ENCODE results near the gene PLAAT3.
A peak's percentile ranks its signal among the peaks of the same experiment; 100 is the strongest.
"Not testable (repeated sequence)": the region's sequence is repeated elsewhere in the genome, so short reads cannot be mapped to it uniquely, and the experiment has no call there.

The PLAAT3 gene

DNA sequence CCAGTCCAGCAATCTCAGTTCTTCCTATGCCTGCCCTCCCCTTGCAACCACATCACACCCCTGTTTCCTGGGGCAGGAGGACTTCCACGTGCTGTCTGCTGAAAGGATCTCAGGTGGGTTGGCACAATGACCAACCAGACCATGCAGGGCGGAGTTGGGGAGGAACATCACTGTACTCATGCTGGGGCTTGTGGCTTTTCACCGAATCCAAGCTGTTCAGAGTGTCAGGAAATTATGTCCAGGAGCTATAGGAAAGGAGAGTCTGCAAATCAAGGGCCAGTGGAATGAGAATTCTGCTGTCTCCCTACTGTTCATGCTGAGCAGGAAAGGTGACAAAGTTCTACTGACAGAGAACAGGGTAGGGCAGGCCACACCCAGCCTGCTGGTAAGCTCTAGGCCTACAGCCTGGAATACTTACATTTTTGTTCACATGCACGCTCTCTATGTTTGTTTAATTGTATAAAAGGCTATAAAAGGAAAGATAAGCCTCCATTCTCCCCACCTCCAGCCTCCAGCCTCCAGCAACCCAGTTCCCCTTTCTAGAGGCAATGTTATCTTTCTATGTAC lies 49.4 kb downstream of the PLAAT3 start:
- DNase-seq: no peak

- no peak for DNase-seq
Measured at GRCh38 chr11:63564056-63564774, 50.0 kb downstream of the PLAAT3 start.

GRCh38 chr11:63563201-63564055 lies 50.8 kb downstream of the PLAAT3 start, which contains the start of gene PLAAT2:
Gene PLAAT2, minus strand, starts transcription at chr11:63563379. Its CDS starts 55 bp downstream, at chr11:63563324.
- DNase-seq: no peak

DNA sequence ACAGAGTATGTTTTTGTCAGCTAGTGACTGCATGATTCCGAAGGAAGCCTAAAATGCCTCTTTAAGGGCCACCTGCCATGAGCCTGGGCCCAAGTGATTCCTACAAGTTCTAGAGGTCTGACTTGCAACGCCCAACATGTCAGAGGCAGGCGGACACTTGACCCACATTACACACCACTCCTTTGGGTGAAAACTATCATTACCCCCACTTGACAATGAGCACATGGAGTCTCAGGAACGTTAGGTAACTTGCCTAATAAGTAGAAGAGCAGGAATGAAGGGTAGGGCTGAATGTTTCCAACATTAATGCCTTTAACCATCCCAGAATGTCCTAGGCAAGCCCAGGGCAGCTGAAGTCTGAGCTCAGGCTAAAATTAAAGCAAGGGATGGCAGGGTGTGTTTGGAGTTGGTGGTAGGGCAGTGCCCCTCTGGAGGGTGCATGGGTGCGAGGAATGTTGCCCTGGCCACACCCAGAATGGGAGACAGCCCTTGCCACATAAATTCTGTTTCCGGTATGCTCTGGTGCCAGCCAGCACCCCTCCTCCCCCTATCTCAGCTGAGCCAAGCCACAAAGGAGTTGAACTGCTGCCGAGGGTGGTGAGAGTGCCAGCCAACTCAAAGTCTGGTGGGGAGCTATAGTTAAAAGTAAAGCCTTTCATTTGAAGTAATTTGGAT lies 53.6 kb downstream of the PLAAT3 start:
- DNase-seq: peak; percentile 9

DNA sequence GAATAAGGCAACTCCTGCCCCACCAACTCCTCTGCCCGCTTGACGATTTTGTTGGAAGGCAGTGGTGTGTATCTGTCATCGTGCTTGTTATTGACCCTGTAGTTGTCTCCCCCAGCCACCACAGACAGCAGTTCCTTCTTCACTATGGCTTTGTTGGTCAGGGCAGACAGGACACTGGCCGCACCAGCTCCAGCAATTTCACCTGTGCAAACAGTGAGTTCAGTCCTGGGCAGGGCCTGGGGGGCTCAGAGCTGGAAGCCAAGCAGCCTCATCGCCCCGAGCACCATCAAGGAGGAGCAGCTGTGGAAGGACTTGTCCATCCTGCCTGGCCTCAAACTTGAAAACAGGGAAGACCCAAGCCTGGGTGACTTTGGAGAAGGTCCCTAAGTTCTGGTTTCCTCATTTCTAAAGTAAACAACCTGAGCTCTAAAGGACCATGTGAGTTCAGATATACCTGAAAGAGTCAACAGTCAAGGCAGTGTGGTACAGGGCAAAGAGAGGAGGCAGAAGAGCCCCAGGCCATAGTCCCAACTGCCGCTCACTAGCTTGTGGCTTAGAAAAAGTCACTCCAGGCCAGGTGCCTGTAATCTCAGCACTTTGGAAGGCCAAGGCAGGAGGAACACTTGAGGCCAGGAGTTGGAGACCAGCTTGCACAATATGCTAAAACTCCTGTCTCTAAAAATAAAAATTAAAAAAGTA lies 55.6 kb downstream of the PLAAT3 start:
- DNase-seq: peak; percentile 1

GRCh38 chr11:63557570-63557969 lies 56.7 kb downstream of the PLAAT3 start:
- peak; percentile 0 for DNase-seq

GRCh38 chr11:63556404-63557013 lies 57.7 kb downstream of the PLAAT3 start:
- peak; percentile 2 for DNase-seq

DNA sequence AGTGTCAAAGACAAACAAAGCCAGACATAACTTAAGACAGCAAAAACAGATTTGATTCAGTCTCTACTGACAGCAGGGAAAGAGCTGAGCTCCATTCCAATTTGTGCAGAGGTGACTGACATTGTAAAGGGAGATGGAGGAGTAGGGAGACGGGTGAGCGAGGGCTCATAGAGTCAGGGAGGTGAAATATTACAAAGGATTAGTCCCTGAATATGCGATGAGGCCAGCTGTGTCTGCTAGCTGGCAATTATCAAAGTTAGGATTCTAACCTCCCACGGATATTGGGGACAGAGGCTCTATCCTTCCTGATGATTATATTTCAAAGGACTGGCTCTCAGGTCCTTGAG lies 59.4 kb downstream of the PLAAT3 start:
- DNase-seq: no peak

GRCh38 chr11:63553759-63554158 lies 60.5 kb downstream of the PLAAT3 start:
- peak; percentile 32 for DNase-seq

DNA sequence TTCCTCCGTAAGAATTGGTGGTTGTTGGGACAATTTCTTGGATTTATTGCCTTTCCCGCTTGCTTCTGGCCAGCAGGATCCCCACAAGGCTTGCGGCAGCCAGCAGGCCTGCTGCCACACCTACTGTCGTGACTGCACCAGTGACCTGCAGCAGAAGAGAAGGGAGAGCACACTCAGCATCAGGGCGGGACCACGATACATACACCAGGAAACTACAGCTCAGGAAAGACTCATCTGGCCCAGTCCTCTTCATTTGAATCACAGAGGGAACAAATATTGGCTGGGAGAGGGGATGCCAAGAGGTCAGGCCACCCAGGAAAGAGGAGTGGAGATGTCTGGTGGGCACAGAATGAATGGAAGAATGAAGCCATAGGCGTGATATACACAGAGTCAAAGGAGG lies 61.3 kb downstream of the PLAAT3 start:
- no peak for DNase-seq

DNA sequence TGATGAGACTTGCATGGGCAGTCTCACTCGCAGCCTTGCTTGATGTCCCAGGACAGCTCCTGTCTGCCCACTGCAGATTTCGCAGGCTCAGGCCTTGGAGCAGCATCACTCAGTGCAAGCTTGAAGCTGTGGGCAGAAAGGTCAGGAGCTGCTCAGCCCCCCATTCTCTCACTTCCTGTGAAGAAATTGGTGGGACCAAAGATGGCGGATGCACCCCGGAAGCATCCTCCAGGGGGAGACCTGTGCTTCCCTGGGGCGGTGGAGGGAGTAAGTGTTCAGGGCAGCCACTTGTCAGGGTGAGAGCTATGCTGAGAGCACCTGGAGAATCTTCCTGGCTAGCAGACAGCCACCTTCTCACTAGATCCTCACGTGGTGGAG lies 62.4 kb downstream of the PLAAT3 start:
- no peak for DNase-seq

- no peak for DNase-seq
Measured at GRCh38 chr11:63551091-63551888, 62.9 kb downstream of the PLAAT3 start.

DNA sequence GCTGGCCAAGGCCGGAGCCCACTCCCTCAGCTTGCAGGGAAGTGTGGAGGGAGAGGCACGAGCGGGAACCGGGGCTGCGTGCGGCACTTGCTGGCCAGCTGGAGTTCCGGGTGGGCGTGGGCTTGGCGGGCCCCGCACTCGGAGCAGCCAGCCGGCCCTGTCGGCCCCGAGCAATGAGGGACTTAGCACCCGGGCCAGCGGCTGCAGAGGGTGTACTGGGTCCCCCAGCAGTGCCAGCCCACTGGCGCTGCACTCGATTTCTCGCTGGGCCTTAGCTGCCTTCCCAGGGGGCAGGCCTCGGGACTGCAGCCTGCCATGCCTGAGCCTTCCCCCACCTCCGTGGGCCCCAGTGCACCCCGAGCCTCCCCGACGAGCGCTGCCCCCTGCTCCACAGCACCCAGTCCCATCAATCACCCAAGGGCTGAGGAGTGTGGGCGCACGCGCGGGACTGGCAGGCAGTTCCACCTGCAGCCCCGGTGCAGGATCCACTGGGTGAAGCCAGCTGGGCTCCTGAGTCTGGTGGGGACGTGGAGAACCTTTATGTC lies 64.0 kb downstream of the PLAAT3 start:
- DNase-seq: not testable (repeated sequence)

- DNase-seq: no peak
Measured at GRCh38 chr11:63549411-63549810, 64.8 kb downstream of the PLAAT3 start.

DNA sequence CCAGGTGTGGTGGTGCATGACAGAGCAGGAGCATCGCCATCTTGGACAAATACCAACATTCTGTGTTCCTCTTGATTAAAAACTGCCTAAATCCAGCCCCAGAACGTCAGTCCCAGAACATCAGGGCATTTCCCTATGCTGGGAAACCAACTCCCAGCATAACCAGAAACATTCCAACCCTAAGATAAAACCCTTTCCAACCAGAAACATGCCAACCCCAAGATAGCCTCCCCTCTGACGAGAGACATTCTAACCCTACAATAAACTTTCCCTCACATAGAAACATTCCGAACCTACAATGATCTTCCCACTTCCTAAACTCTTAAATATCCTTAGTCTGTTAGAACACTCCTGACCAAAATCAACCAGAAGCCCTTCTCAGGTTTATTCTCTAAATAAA lies 66.1 kb downstream of the PLAAT3 start:
- no peak for DNase-seq

- no peak for DNase-seq
Measured at GRCh38 chr11:63547061-63547460, 67.2 kb downstream of the PLAAT3 start.

- no peak for DNase-seq
Measured at GRCh38 chr11:63543711-63544110, 70.5 kb downstream of the PLAAT3 start.

- not testable (repeated sequence) for DNase-seq
Measured at GRCh38 chr11:63542506-63542905, 71.7 kb downstream of the PLAAT3 start.

GRCh38 chr11:63537293-63538101 lies 76.7 kb downstream of the PLAAT3 start:
- no peak for DNase-seq

- DNase-seq: no peak
Measured at GRCh38 chr11:63536669-63537292, 77.5 kb downstream of the PLAAT3 start, which contains the start of gene PLAAT4. Gene PLAAT4, plus strand, starts transcription at chr11:63536808. Its CDS starts 61 bp downstream, at chr11:63536869.
